Liver (tissue), 9 donors: ENCODE measurements around the gene EXPH5. TPM values are rescaled to one million over a fixed set of nuclear protein-coding genes. Genes with fewer than 3 reads are reported as not detected.

ENCODE experiments used
- DNase-seq: peaks from one replicate; pipeline ENCODE4 v3.0.0-alpha.2; 2017; ENCODE audit warnings: low spot score
- H3K27ac ChIP-seq, 2 donors: one replicate each; pipeline ENCODE4 v1.7.0; 2013; ENCODE audit warnings: inconsistent platforms in 2 of 2, low read length in 2 of 2, control low read depth in 1 of 2, low read depth in 1 of 2, mild to moderate bottlenecking in 1 of 2
- H3K27me3 ChIP-seq, 4 donors: one replicate each; pipeline versions ENCODE4 v1.6.1 to v1.7.0; 2013; ENCODE audit warnings: low read length in 3 of 4, inconsistent platforms in 1 of 4, mild to moderate bottlenecking in 1 of 4, moderate library complexity in 1 of 4; ENCODE audit not compliant: control insufficient read depth in 4 of 4, insufficient read depth in 4 of 4
- H3K36me3 ChIP-seq, 4 donors: one replicate each; pipeline versions ENCODE4 v1.6.1 to v1.7.0; 2013; ENCODE audit warnings: low read length in 3 of 4, mild to moderate bottlenecking in 3 of 4, low read depth in 1 of 4, moderate library complexity in 1 of 4; ENCODE audit not compliant: control insufficient read depth in 4 of 4, insufficient read depth in 3 of 4
- H3K4me1 ChIP-seq, 4 donors: one replicate each; pipeline versions ENCODE4 v1.6.1 to v1.7.0; 2013; ENCODE audit warnings: low read length in 3 of 4, mild to moderate bottlenecking in 3 of 4, moderate library complexity in 1 of 4; ENCODE audit not compliant: control insufficient read depth in 4 of 4, insufficient read depth in 4 of 4
- H3K4me3 ChIP-seq, 3 donors: one replicate each; pipeline versions ENCODE4 v1.6.1 to v1.7.0; 2013; ENCODE audit warnings: low read length in 3 of 3, control low read depth in 1 of 3, low read depth in 1 of 3, mild to moderate bottlenecking in 1 of 3
- H3K9ac ChIP-seq, 2 donors: one replicate each; pipeline ENCODE4 v1.7.0; 2013; ENCODE audit warnings: low read length in 2 of 2, mild to moderate bottlenecking in 2 of 2, moderate library complexity in 2 of 2, control low read depth in 1 of 2, low read depth in 1 of 2
- H3K9me3 ChIP-seq, 4 donors: one replicate each; pipeline versions ENCODE4 v1.6.1 to v1.7.0; 2013; ENCODE audit warnings: low read length in 3 of 4; ENCODE audit not compliant: control insufficient read depth in 4 of 4
- CTCF ChIP-seq: fragments of 150-350 bp; IDR thresholded peaks from 2 replicates; pipeline ENCODE4 v1.5.1; 2017; ENCODE audit warnings: improper control_type of control experiment, low read depth, low read length; ENCODE audit not compliant: missing input control
- EGR1 ChIP-seq, 2 donors: IDR thresholded peaks; 2 replicates each; pipeline ENCODE4 v1.6.1; 2016 to 2018; ENCODE audit warnings: antibody characterized with exemption in 2 of 2, low read depth in 2 of 2
- FOXA1 ChIP-seq: IDR thresholded peaks from 2 replicates; pipeline ENCODE4 v1.6.1; 2016; ENCODE audit warnings: antibody characterized with exemption
- FOXA2 ChIP-seq: IDR thresholded peaks from 2 replicates; pipeline ENCODE4 v1.6.1; 2016; ENCODE audit warnings: antibody characterized with exemption
- GABPA ChIP-seq, 2 donors: IDR thresholded peaks in 1 of 2; conservative IDR thresholded peaks in 1 of 2; 2 replicates each; pipeline ENCODE4 v1.6.1; 2016; ENCODE audit warnings: antibody characterized with exemption in 2 of 2, mild to moderate bottlenecking in 1 of 2, moderate library complexity in 1 of 2
- HNF4A ChIP-seq, 2 donors: conservative IDR thresholded peaks; 2 replicates each; pipeline ENCODE4 v1.6.1; 2016; ENCODE audit warnings: antibody characterized with exemption in 2 of 2, mild to moderate bottlenecking in 2 of 2
- HNF4G ChIP-seq: IDR thresholded peaks from 2 replicates; pipeline ENCODE4 v1.6.1; 2016; ENCODE audit warnings: antibody characterized with exemption
- JUND ChIP-seq, 2 donors: IDR thresholded peaks; 2 replicates each; pipeline ENCODE4 v1.6.1; 2016; ENCODE audit warnings: antibody characterized with exemption in 2 of 2
- MAX ChIP-seq: IDR thresholded peaks from 2 replicates; pipeline ENCODE4 v1.6.1; 2016; ENCODE audit warnings: antibody characterized with exemption
- NR2F2 ChIP-seq: IDR thresholded peaks from 2 replicates; pipeline ENCODE4 v1.6.1; 2016; ENCODE audit warnings: antibody characterized with exemption
- RAD21 ChIP-seq, 2 donors: IDR thresholded peaks; 2 replicates each; pipeline ENCODE4 v1.6.1; 2016; ENCODE audit warnings: antibody characterized with exemption in 2 of 2, mild to moderate bottlenecking in 2 of 2
- REST ChIP-seq: IDR thresholded peaks from 2 replicates; pipeline ENCODE4 v1.6.1; 2016; ENCODE audit warnings: antibody characterized with exemption, mild to moderate bottlenecking
- RXRA ChIP-seq, 2 donors: IDR thresholded peaks; 2 replicates each; pipeline ENCODE4 v1.6.1; 2017 to 2018; ENCODE audit warnings: antibody characterized with exemption in 2 of 2, mild to moderate bottlenecking in 1 of 2
- SP1 ChIP-seq: IDR thresholded peaks from 2 replicates; pipeline ENCODE4 v1.6.1; 2018; ENCODE audit warnings: antibody characterized with exemption, mild to moderate bottlenecking
- TAF1 ChIP-seq: conservative IDR thresholded peaks from 2 replicates; pipeline ENCODE4 v1.6.1; 2016; ENCODE audit warnings: antibody characterized with exemption, mild to moderate bottlenecking
- YY1 ChIP-seq: IDR thresholded peaks from 2 replicates; pipeline ENCODE4 v1.6.1; 2016; ENCODE audit warnings: antibody characterized with exemption, mild to moderate bottlenecking
- WGBS: extraction: QIAGEN DNeasy Blood & Tissue Kit; methylation state at CpG from one replicate; pipeline ENCODE4 v1.1.7; 2013; 5-methylcytosine and 5-hydroxymethylcytosine counted together
- polyA plus RNA-seq, 2 donors: library from polyadenylated mRNA; stranded (reverse) in 1 of 2; unstranded in 1 of 2; fragments of 200-250 nt in 1 of 2; fragments of >200 nt in 1 of 2; fragmentation: Nextera tagmentation in 1 of 2; extraction: Ambion mirVana in 1 of 2; gene quantifications; one replicate each; pipeline versions ENCODE4 v1.2.1 to v1.2.3, GENCODE V29; 2013 to 2015
- total RNA-seq, 2 donors: library from RNA; depleted of rRNA; stranded (reverse); fragments of >200 nt; gene quantifications; one replicate each; pipeline ENCODE4 v1.2.3, GENCODE V29; 2014
- TF ChIP-seq, protein P1 (sequence below): IDR thresholded peaks from 2 replicates; pipeline ENCODE4 v1.6.1; 2016; ENCODE audit warnings: antibody characterized with exemption
- TF ChIP-seq, protein P2 (sequence below): IDR thresholded peaks from 2 replicates; pipeline ENCODE4 v1.6.1; 2016; ENCODE audit warnings: antibody characterized with exemption
- donor health status: healthy.
- donor health status: healthy.
- donor health status: healthy.
- donor health status: healthy.
- donor health status: healthy.

The EXPH5 gene
- total and polyA plus RNA-seq, 4 donors = 0.47 to 6.1 (median 1.5) TPM

- H3K4me3 ChIP-seq = no peak overlapping the region
- WGBS = 87% methylated on average over 4 of the region's 4 CpGs
- H3K9ac ChIP-seq = no peak overlapping the region
- H3K27me3 ChIP-seq = no peaks in the 10 kb centered on the region
- H3K27ac ChIP-seq = no peak overlapping the region
- H3K4me1 ChIP-seq = peaks cover 0 to 6% (median 4%) of the 10 kb centered on the region in 4 donors
- no peaks in the 10 kb centered on the region for H3K36me3 ChIP-seq
- no peak for TF ChIP-seq YY1
- TF ChIP-seq, protein P1, sequence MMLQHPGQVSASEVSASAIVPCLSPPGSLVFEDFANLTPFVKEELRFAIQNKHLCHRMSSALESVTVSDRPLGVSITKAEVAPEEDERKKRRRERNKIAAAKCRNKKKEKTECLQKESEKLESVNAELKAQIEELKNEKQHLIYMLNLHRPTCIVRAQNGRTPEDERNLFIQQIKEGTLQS = no peak
- no peak for TF ChIP-seq FOXA2
- TF ChIP-seq GABPA (IDR thresholded peaks at IDR 0.05 in 1 of 2, conservative IDR thresholded peaks at IDR 0.05 in 1 of 2) = no peak
- TF ChIP-seq HNF4A (conservative IDR thresholded peaks at IDR 0.05) = no peak
- no peak for TF ChIP-seq MAX
- TF ChIP-seq FOXA1 = no peak
- no peak for TF ChIP-seq HNF4G
- TF ChIP-seq SP1 = no peak
- no peak for TF ChIP-seq NR2F2
- TF ChIP-seq EGR1 (IDR thresholded peaks at IDR 0.05; ENCODE audit: low read depth in 2 of 2) = no peak
- DNase-seq = no peak
- H3K9me3 ChIP-seq = no peaks in the 10 kb centered on the region
Measured at GRCh38 chr11:108500169-108500568, 93.4 kb downstream of the EXPH5 start.

DNA sequence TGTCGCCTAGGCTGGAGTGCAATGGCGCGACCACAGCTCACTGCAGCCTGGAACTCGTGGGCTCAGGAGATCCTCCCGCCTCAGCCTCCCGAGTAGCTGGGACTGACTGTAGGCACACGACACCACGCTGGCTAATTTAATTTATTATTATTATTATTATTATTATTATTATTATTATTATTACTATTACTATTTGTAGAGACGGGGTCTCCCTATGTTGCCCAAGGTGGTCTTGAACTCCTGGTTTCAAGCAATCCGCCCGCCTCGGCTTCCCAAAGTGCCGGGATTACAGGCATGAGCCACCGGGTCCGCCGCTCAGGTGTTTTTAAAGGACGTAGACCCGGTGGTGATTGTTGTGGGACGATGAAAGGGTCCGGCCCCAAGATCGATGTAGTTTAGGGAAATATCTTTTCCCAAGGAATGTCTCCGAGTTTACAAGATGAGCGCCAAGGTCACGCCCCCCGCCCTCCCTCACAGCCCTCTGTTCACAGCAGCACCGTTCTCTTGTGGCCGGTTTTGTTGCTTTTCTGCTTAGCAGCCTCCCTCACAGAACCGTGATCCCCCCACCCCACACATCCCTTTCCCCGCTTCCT lies 94.7 kb downstream of the EXPH5 start:
- Histone ChIP-seq H3K27me3 (no peaks in the 10 kb centered on the region), H3K4me1 (peaks cover 0 to 6% (median 4%) of the 10 kb centered on the region in 4 donors), H3K4me3 (peak overlapping the region; percentile 47 to 77 (median 64)), H3K9ac (peak overlapping the region; percentile 5 to 79), H3K9me3 (no peaks in the 10 kb centered on the region), H3K36me3 (no peaks in the 10 kb centered on the region), H3K27ac (peak overlapping the region; percentile 92 to 93)
- 77% methylated on average over 29 of the region's 29 CpGs for WGBS
- DNase-seq = peak; percentile 33
- TF ChIP-seq, protein P2, sequence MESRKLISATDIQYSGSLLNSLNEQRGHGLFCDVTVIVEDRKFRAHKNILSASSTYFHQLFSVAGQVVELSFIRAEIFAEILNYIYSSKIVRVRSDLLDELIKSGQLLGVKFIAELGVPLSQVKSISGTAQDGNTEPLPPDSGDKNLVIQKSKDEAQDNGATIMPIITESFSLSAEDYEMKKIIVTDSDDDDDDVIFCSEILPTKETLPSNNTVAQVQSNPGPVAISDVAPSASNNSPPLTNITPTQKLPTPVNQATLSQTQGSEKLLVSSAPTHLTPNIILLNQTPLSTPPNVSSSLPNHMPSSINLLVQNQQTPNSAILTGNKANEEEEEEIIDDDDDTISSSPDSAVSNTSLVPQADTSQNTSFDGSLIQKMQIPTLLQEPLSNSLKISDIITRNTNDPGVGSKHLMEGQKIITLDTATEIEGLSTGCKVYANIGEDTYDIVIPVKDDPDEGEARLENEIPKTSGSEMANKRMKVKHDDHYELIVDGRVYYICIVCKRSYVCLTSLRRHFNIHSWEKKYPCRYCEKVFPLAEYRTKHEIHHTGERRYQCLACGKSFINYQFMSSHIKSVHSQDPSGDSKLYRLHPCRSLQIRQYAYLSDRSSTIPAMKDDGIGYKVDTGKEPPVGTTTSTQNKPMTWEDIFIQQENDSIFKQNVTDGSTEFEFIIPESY = no peak
- TF ChIP-seq CTCF (no peak), HNF4A (conservative IDR thresholded peaks at IDR 0.05) (no peak), MAX (no peak), GABPA (IDR thresholded peaks at IDR 0.05 in 1 of 2, conservative IDR thresholded peaks at IDR 0.05 in 1 of 2) (no peak), TAF1 (no peak), FOXA1 (no peak), SP1 (no peak), RXRA (IDR thresholded peaks at IDR 0.05) (no peak), HNF4G (no peak), RAD21 (IDR thresholded peaks at IDR 0.05) (no peak), YY1 (no peak), FOXA2 (no peak), JUND (IDR thresholded peaks at IDR 0.05) (no peak), REST (no peak), EGR1 (IDR thresholded peaks at IDR 0.05; ENCODE audit: low read depth in 2 of 2) (no peak), NR2F2 (no peak)
- TF ChIP-seq, protein P1 = no peak
